ENCODE results near the gene ANK3.

DNA sequence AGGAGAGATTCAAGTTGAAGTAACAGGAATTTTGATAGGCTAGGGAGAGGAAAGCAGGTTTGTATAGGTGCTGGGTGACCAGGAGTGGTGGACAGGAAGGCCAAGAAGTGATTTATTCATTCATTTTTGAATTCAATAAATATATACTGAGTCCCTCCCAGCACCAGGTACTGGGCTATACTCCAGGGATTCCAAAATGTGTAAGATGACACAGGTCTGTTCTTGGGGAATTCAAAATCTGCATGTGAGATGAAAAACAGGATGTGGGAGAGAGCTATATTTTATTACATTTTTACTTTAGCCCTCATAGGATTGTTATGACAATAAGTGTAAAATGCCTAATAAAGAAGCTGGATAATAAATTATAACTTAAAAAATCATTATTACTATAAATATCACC lies 134.9 kb downstream of the ANK3 start:
- TF ChIP-seq, protein P1, sequence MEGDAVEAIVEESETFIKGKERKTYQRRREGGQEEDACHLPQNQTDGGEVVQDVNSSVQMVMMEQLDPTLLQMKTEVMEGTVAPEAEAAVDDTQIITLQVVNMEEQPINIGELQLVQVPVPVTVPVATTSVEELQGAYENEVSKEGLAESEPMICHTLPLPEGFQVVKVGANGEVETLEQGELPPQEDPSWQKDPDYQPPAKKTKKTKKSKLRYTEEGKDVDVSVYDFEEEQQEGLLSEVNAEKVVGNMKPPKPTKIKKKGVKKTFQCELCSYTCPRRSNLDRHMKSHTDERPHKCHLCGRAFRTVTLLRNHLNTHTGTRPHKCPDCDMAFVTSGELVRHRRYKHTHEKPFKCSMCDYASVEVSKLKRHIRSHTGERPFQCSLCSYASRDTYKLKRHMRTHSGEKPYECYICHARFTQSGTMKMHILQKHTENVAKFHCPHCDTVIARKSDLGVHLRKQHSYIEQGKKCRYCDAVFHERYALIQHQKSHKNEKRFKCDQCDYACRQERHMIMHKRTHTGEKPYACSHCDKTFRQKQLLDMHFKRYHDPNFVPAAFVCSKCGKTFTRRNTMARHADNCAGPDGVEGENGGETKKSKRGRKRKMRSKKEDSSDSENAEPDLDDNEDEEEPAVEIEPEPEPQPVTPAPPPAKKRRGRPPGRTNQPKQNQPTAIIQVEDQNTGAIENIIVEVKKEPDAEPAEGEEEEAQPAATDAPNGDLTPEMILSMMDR (IDR thresholded peaks at IDR 0.05; ENCODE audit: low read depth, low read length), result no peak
- TF ChIP-seq POLR2A (IDR thresholded peaks at IDR 0.05; ENCODE audit: extremely low read depth, insufficient read length), result no peak
- TF ChIP-seq, protein P2, sequence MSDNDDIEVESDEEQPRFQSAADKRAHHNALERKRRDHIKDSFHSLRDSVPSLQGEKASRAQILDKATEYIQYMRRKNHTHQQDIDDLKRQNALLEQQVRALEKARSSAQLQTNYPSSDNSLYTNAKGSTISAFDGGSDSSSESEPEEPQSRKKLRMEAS (IDR thresholded peaks at IDR 0.05; ENCODE audit: low read depth, low read length), result no peak
